B cell (primary cell): ENCODE measurements around the gene TSPAN17. TPM values are rescaled to one million over a fixed set of nuclear protein-coding genes. Genes with fewer than 3 reads are reported as not detected.

Experiments used
- ATAC-seq: fragments of 200-7000 bp; cut with Tn5 transposase; one replicate; pipeline ENCODE4 v1.10.0; 2021; ENCODE audit warnings: low read depth, mild to moderate bottlenecking, moderate number of reproducible peaks, moderate library complexity
- CTCF ChIA-PET: fragments of 350-600 bp; sonication (Branson Sonifier 250); formaldehyde crosslinking; loops from one replicate; lab custom pipeline; 2021; ENCODE audit warnings: antibody characterized with exemption, inconsistent platforms; lab: Charles Lee
- POLR2A ChIA-PET: fragments of 350-600 bp; sonication (Branson Sonifier 250); formaldehyde crosslinking; loops from one replicate; lab custom pipeline; 2021; ENCODE audit warnings: antibody characterized with exemption; lab: Charles Lee
- DNase-seq: peaks from one replicate; pipeline ENCODE4 v3.0.0; 2013
- H2AFZ ChIP-seq: 2 replicates; pipeline ENCODE4 v1.6.1; 2012; ENCODE audit warnings: mild to moderate bottlenecking, low read depth, low read length; ENCODE audit not compliant: insufficient read depth, poor library complexity, severe bottlenecking
- H3K27ac ChIP-seq, 2 donors: 1 replicate in 1 of 2; 2 replicates in 1 of 2; pipeline ENCODE4 v1.5.1; 2012 to 2013; ENCODE audit warnings: low read length in 2 of 2, mild to moderate bottlenecking in 2 of 2, moderate library complexity in 1 of 2
- H3K27me3 ChIP-seq, 4 experiments: fragments of 200-600 bp in 1 of 4; sonication (generic) in 1 of 4; replicated peaks in 1 of 4; 1 replicate in 2 of 4; 2 replicates in 2 of 4; pipeline versions ENCODE4 v1.6.1 to v1.7.0; 2013 to 2016; ENCODE audit warnings: low read length in 3 of 4, mild to moderate bottlenecking in 2 of 4, mixed read lengths in 1 of 4, moderate library complexity in 1 of 4; ENCODE audit not compliant: insufficient read depth in 4 of 4, control insufficient read depth in 3 of 4; ENCODE audit errors: control extremely low read depth in 1 of 4
- H3K36me3 ChIP-seq, 2 experiments: replicated peaks in 1 of 2; 1 replicate in 1 of 2; 2 replicates in 1 of 2; pipeline versions ENCODE4 v1.6.1 to v1.7.1; 2013; ENCODE audit warnings: low read length in 1 of 2; ENCODE audit not compliant: insufficient read depth in 2 of 2, control insufficient read depth in 1 of 2; ENCODE audit errors: control extremely low read depth in 1 of 2, extremely low read depth in 1 of 2
- H3K4me1 ChIP-seq, 2 donors: fragments of 200-600 bp in 1 of 2; sonication (generic) in 1 of 2; 1 replicate in 1 of 2; 2 replicates in 1 of 2; pipeline versions ENCODE4 v1.5.1 to v1.6.1; 2013 to 2017; ENCODE audit warnings: low read length in 2 of 2; ENCODE audit not compliant: control insufficient read depth in 2 of 2, insufficient read depth in 2 of 2
- H3K4me2 ChIP-seq: replicated peaks from 2 replicates; pipeline ENCODE3; 2012; ENCODE audit warnings: mild to moderate bottlenecking, low read depth, low read length; ENCODE audit not compliant: poor library complexity, severe bottlenecking
- H3K4me3 ChIP-seq, 5 experiments: fragments of 200-600 bp in 1 of 5; sonication (generic) in 1 of 5; 1 replicate in 3 of 5; 2 replicates in 2 of 5; pipeline versions ENCODE4 v1.5.1 to v1.7.0; 2011 to 2016; ENCODE audit warnings: low read length in 4 of 5, mild to moderate bottlenecking in 4 of 5, low read depth in 2 of 5, control low read depth in 1 of 5, moderate library complexity in 1 of 5; ENCODE audit not compliant: insufficient read depth in 1 of 5; ENCODE audit errors: control extremely low read depth in 1 of 5, extremely low read depth in 1 of 5
- H3K79me2 ChIP-seq: fragments of 200-600 bp; sonication (generic); one replicate; pipeline ENCODE4 v1.6.0; 2016; ENCODE audit warnings: low read length; ENCODE audit not compliant: control insufficient read depth, insufficient read depth
- H3K9ac ChIP-seq: fragments of 200-600 bp; sonication (generic); 2 replicates; pipeline ENCODE4 v1.6.1; 2017; ENCODE audit warnings: mild to moderate bottlenecking, low read length, moderate library complexity
- H3K9me3 ChIP-seq, 3 donors: one replicate each; pipeline versions ENCODE4 v1.6.1 to v1.7.1; 2013; ENCODE audit warnings: low read length in 2 of 3; ENCODE audit not compliant: control insufficient read depth in 2 of 3, insufficient read depth in 1 of 3; ENCODE audit errors: control extremely low read depth in 1 of 3
- H4K20me1 ChIP-seq: 2 replicates; pipeline ENCODE4 v1.6.0; 2012; ENCODE audit warnings: mild to moderate bottlenecking, low read length; ENCODE audit not compliant: insufficient read depth, control insufficient read depth, poor library complexity, severe bottlenecking
- H3K27ac Mint-ChIP-seq: one replicate; pipeline ENCODE4 v1.8.0; 2021; ENCODE audit warnings: mixed read lengths
- H3K27me3 Mint-ChIP-seq: one replicate; pipeline ENCODE4 v1.8.0; 2021; ENCODE audit warnings: mixed read lengths
- H3K4me1 Mint-ChIP-seq: one replicate; pipeline ENCODE4 v1.8.0; 2021; ENCODE audit warnings: mixed read lengths
- H3K4me3 Mint-ChIP-seq: one replicate; pipeline ENCODE4 v1.8.0; 2021; ENCODE audit warnings: mixed read lengths
- H3K9me3 Mint-ChIP-seq: one replicate; pipeline ENCODE4 v1.8.0; 2022; ENCODE audit warnings: mixed read lengths; ENCODE audit not compliant: insufficient read depth
- EZH2 ChIP-seq: IDR thresholded peaks from 2 replicates; pipeline ENCODE4 v1.6.1; 2012; ENCODE audit warnings: borderline replicate concordance, low read depth, mild to moderate bottlenecking, moderate library complexity, low read length; ENCODE audit not compliant: insufficient read depth, poor library complexity, severe bottlenecking
- WGBS: methylation state at CpG from one replicate; pipeline ENCODE4 v1.1.5; 2013; ENCODE audit warnings: missing lambda C conversion rate; ENCODE audit not compliant: insufficient coverage; 5-methylcytosine and 5-hydroxymethylcytosine counted together
- intact Hi-C: fragments of 100-400 bp; cut with micrococcal nuclease; formaldehyde crosslinking; loops from one replicate; pipeline ENCODE4 v1.10.0; 2022
- polyA plus RNA-seq: library from polyadenylated mRNA; depleted of rRNA; stranded (reverse); fragments of >200 nt; gene quantifications from 2 replicates; pipeline ENCODE4 v1.2.3, GENCODE V29; 2012
- total RNA-seq, 2 donors: library from RNA; stranded (reverse); fragments of 120-200 nt in 1 of 2; gene quantifications; 1 replicate in 1 of 2; 2 replicates in 1 of 2; pipeline versions ENCODE4 v1.2.3 to v1.2.4, GENCODE V29; 2013 to 2022
- TF ChIP-seq, protein P1 (sequence below): fragments of 200-600 bp; IDR thresholded peaks from one replicate; pipeline ENCODE4 v1.8.0; 2022; ENCODE audit warnings: antibody characterized with exemption, mild to moderate bottlenecking

TSPAN17 gene
- total and polyA plus RNA-seq, 2 donors (not counting 1 experiment from before 2014, with no cell fraction given), result 20.5 to 21.0 TPM

DNA sequence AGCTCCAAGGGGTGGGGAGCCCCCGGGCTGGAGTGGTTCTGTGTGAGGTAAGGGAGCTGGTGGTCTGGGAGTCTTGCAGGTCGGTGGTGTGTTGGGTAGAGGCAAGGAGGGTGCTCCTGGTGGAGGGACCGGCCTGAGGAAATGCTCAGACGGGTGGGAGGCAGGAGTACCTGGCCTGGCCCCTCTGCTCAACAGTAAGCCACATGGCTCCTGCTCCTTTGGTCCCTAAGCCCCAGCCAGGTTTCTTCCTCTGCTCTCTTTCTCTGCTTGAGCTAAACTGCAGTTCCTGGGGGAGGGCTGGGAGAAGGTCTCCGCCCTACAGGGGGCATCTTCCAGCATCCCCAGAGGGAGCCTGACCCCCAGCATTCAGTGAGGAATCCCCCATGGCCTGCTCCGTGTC is 17.2 kb downstream of the TSPAN17 start:
- ATAC-seq (no peak), DNase-seq (no peak)
- Histone ChIP-seq H3K9ac (no peak overlapping the region), H2AFZ (no peak overlapping the region), H3K79me2 (no peaks in the 10 kb centered on the region), H3K27me3 (peaks cover 0 to 32% (median 4%) of the 10 kb centered on the region in 4 experiments), H3K4me2 (no peak overlapping the region), H3K9me3 (no peaks in the 10 kb centered on the region), H3K4me3 (no peak overlapping the region), H3K36me3 (no peaks in the 10 kb centered on the region), H3K4me1 (peaks cover 9 to 12% of the 10 kb centered on the region in 2 donors), H3K27ac (no peak overlapping the region), H4K20me1 (no peaks in the 10 kb centered on the region)
- CTCF ChIA-PET, result no interaction called here
- Mint-ChIP-seq H3K9me3 (no peaks in the 10 kb centered on the region), H3K4me3 (no peak overlapping the region), H3K27ac (no peak overlapping the region), H3K27me3 (peaks cover 41% of the 10 kb centered on the region), H3K4me1 (peaks cover 13% of the 10 kb centered on the region)
- WGBS, result 63% methylated on average over 5 of the region's 6 CpGs
- POLR2A ChIA-PET, result no interaction called here
- intact Hi-C loops, result no loop called here
- TF ChIP-seq EZH2, result no peak
- TF ChIP-seq, protein P1, sequence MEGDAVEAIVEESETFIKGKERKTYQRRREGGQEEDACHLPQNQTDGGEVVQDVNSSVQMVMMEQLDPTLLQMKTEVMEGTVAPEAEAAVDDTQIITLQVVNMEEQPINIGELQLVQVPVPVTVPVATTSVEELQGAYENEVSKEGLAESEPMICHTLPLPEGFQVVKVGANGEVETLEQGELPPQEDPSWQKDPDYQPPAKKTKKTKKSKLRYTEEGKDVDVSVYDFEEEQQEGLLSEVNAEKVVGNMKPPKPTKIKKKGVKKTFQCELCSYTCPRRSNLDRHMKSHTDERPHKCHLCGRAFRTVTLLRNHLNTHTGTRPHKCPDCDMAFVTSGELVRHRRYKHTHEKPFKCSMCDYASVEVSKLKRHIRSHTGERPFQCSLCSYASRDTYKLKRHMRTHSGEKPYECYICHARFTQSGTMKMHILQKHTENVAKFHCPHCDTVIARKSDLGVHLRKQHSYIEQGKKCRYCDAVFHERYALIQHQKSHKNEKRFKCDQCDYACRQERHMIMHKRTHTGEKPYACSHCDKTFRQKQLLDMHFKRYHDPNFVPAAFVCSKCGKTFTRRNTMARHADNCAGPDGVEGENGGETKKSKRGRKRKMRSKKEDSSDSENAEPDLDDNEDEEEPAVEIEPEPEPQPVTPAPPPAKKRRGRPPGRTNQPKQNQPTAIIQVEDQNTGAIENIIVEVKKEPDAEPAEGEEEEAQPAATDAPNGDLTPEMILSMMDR, result no peak

DNA sequence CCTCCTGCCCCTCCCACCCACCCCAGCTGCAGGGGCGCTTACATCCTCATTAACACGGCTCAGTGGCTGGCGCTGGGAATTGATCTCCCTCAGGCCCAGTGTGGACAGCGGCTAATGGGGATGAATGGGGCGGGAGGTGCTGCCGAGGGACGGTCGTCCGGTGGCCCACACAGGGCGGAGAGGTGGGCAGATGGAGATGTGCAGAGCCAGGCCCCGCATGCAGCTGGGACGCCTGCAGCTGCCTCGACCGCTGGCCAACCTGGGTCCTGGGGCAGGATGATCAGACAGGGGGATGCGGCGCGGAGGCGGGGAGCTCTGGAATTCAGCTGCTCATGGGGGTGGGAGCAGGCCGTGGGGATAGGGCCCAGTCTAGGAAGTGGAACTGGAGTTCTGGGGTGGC is 17.6 kb downstream of the TSPAN17 start:
- Histone ChIP-seq H3K4me2 (no peak overlapping the region), H3K9ac (no peak overlapping the region), H3K36me3 (no peaks in the 10 kb centered on the region), H3K9me3 (no peaks in the 10 kb centered on the region), H3K4me1 (peaks cover 9 to 12% of the 10 kb centered on the region in 2 donors), H3K27ac (no peak overlapping the region), H2AFZ (no peak overlapping the region), H3K79me2 (no peaks in the 10 kb centered on the region), H3K4me3 (no peak overlapping the region), H3K27me3 (peaks cover 0 to 33% (median 5%) of the 10 kb centered on the region in 4 experiments), H4K20me1 (no peaks in the 10 kb centered on the region)
- CTCF ChIA-PET, result no interaction called here
- WGBS, result 52% methylated on average over 18 of the region's 19 CpGs
- Mint-ChIP-seq H3K4me3 (no peak overlapping the region), H3K9me3 (no peaks in the 10 kb centered on the region), H3K4me1 (peaks cover 11% of the 10 kb centered on the region), H3K27ac (no peak overlapping the region), H3K27me3 (peaks cover 41% of the 10 kb centered on the region)
- POLR2A ChIA-PET, result no interaction called here
- TF ChIP-seq, protein P1, result no peak
- no peak for TF ChIP-seq EZH2
- intact Hi-C loops, result no loop called here
- DNase-seq, result no peak
- ATAC-seq, result no peak
